Testis (tissue), 3 donors: ENCODE measurements around the gene SCT. TPM values are rescaled to one million over a fixed set of nuclear protein-coding genes. Genes with fewer than 3 reads are reported as not detected.
"Not testable (repeated sequence)": the region's sequence is repeated elsewhere in the genome, so short reads cannot be mapped to it uniquely, and the experiment has no call there.

Experiments
- DNase-seq: peaks from one replicate; pipeline ENCODE4 v3.0.0-alpha.2; 2019
- H3K27ac ChIP-seq, 2 donors: fragments of 200-600 bp; sonication (generic); one replicate each; pipeline ENCODE4 v1.5.1; 2019
- H3K27me3 ChIP-seq: fragments of 200-600 bp; sonication (generic); one replicate; pipeline ENCODE4 v1.5.1; 2019
- H3K36me3 ChIP-seq: fragments of 200-600 bp; sonication (generic); one replicate; pipeline ENCODE4 v1.5.1; 2017; ENCODE audit warnings: low read depth; ENCODE audit errors: missing control alignments
- H3K4me1 ChIP-seq: fragments of 200-600 bp; sonication (generic); one replicate; pipeline ENCODE4 v1.5.1; 2019
- H3K4me3 ChIP-seq, 2 donors: fragments of 200-600 bp; sonication (generic); one replicate each; pipeline ENCODE4 v1.5.1; 2017 to 2019
- H3K9me3 ChIP-seq: fragments of 200-600 bp; sonication (generic); one replicate; pipeline ENCODE4 v1.5.1; 2017
- POLR2A ChIP-seq: fragments of 450-650 bp; IDR thresholded peaks from one replicate; pipeline ENCODE4 v1.6.1; 2017; ENCODE audit warnings: antibody characterized with exemption, mild to moderate bottlenecking, moderate library complexity
- whole genome bisulfite sequencing, 2 donors: methylation state at CpG; one replicate each; pipeline ENCODE4 v1.1.5; 2018; 5-methylcytosine and 5-hydroxymethylcytosine counted together
- intact Hi-C: fragments of 100-400 bp; cut with DNase I; formaldehyde crosslinking; loops from one replicate; pipeline ENCODE4 v1.15.1; 2023; ENCODE audit warnings: low total_unique reads
- polyA plus RNA-seq: library from polyadenylated mRNA; stranded (reverse); fragments of 350-450 nt; fragmentation: Illumina TruSeq; extraction: RNeasy Lipid Tissue Mini Kit (QIAGEN cat#74804); gene quantifications from one replicate; pipeline ENCODE4 v1.2.3, GENCODE V29; 2014; ENCODE audit warnings: low read depth, low replicate concordance; ENCODE audit not compliant: insufficient read depth
- total RNA-seq, 2 donors: library from RNA; depleted of rRNA; stranded (reverse); fragments of >200 nt; gene quantifications; one replicate each; pipeline ENCODE4 v1.2.3, GENCODE V29; 2016
- TF ChIP-seq, protein P1 (sequence below), 3 experiments: fragments of 450-650 bp in 2 of 3; fragments of 200-600 bp in 1 of 3; sonication (generic) in 1 of 3; IDR thresholded peaks; one replicate each; pipeline ENCODE4 v1.5.1; 2016 to 2019; ENCODE audit warnings: antibody characterized with exemption in 3 of 3, mild to moderate bottlenecking in 2 of 3, moderate library complexity in 1 of 3

The SCT gene
- total and polyA plus RNA-seq, 3 donors from 2014 or later: 1.5 to 9.3 (median 3.4) TPM

DNA sequence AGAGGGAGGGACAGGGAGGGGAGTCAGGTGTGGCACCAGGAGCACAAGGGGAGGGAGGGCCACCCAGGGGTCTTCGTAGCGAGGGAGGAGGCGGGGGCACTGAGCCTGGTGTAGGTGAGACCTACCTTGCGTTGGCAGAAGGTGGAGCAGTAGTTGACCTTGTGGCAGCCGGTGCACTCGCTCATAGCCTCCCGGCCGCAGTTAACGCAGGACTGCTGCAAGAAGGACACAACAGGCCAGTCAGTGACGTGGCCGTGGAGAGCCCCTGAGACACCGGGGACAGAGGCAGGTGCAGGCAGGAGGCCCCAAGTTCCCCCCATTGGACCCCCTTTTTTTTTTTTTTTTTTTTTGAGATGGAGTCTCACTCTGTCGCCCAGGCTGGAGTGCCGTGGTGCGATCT, 26.9 kb upstream of the SCT start:
- 91 to 92% methylated on average over 9 to 15 of the region's 15 CpGs for WGBS, 2 donors
- Histone ChIP-seq H3K36me3 (no peaks in the 10 kb centered on the region), H3K9me3 (no peaks in the 10 kb centered on the region), H3K4me3 (no peak overlapping the region), H3K27ac (no peak overlapping the region), H3K4me1 (no peaks in the 10 kb centered on the region), H3K27me3 (no peaks in the 10 kb centered on the region)
- no peak for DNase-seq
- TF ChIP-seq, protein P1, sequence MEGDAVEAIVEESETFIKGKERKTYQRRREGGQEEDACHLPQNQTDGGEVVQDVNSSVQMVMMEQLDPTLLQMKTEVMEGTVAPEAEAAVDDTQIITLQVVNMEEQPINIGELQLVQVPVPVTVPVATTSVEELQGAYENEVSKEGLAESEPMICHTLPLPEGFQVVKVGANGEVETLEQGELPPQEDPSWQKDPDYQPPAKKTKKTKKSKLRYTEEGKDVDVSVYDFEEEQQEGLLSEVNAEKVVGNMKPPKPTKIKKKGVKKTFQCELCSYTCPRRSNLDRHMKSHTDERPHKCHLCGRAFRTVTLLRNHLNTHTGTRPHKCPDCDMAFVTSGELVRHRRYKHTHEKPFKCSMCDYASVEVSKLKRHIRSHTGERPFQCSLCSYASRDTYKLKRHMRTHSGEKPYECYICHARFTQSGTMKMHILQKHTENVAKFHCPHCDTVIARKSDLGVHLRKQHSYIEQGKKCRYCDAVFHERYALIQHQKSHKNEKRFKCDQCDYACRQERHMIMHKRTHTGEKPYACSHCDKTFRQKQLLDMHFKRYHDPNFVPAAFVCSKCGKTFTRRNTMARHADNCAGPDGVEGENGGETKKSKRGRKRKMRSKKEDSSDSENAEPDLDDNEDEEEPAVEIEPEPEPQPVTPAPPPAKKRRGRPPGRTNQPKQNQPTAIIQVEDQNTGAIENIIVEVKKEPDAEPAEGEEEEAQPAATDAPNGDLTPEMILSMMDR (IDR thresholded peaks at IDR 0.05): no peak
- TF ChIP-seq POLR2A: no peak
- intact Hi-C loops: no loop called here

DNA sequence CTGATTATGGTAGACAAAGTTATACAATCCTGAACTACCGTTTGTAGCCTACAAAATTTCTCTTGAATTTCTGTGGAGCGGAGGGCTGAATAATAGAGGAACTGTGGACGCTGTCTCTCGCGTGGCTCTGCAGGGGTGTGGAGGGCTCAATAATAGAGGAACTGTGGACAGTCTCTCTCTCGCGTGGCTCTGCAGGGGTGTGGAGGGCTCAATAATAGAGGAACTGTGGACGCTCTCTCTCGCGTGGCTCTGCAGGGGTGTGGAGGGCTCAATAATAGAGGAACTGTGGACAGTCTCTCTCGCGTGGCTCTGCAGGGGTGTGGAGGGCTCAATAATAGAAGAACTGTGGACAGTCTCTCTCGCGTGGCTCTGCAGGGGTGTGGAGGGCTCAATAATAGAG, 26.2 kb upstream of the SCT start:
- H3K36me3 ChIP-seq, H3K4me1 ChIP-seq, H3K27ac ChIP-seq, DNase-seq, intact Hi-C loops, H3K4me3 ChIP-seq, H3K27me3 ChIP-seq, H3K9me3 ChIP-seq: not testable (repeated sequence)
- WGBS, 2 donors: 88 to 92% methylated on average over 14 of the region's 14 CpGs

DNA sequence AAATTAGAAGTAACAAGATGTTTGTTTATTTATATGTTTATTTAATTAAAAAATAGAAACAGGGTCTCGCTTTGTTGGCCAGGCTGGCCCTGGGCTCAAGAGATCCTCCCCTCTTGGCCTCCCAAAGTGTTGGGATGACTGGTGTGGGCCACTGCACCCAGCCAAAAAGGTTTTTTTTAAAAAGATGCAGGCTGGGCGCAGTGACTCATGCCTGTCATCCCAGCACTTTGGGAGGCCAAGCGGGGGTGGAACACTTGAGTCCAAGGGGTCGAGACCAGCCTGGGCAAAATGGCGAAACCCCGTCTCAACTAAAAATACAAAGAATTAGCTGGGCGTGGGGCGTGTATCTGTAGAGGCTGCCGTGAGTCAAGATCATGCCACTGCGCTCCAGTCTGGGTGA, 23.5 kb upstream of the SCT start:
- Histone ChIP-seq H3K27me3 (no peaks in the 10 kb centered on the region), H3K4me1 (no peaks in the 10 kb centered on the region), H3K4me3 (no peak overlapping the region), H3K36me3 (no peaks in the 10 kb centered on the region), H3K9me3 (no peaks in the 10 kb centered on the region), H3K27ac (no peak overlapping the region)
- no peak for DNase-seq
- intact Hi-C loops: no loop called here
- TF ChIP-seq, protein P1 (IDR thresholded peaks at IDR 0.05): no peak
- TF ChIP-seq POLR2A: no peak
- WGBS, 2 donors: 93 to 97% methylated on average over 10 of the region's 10 CpGs

DNA sequence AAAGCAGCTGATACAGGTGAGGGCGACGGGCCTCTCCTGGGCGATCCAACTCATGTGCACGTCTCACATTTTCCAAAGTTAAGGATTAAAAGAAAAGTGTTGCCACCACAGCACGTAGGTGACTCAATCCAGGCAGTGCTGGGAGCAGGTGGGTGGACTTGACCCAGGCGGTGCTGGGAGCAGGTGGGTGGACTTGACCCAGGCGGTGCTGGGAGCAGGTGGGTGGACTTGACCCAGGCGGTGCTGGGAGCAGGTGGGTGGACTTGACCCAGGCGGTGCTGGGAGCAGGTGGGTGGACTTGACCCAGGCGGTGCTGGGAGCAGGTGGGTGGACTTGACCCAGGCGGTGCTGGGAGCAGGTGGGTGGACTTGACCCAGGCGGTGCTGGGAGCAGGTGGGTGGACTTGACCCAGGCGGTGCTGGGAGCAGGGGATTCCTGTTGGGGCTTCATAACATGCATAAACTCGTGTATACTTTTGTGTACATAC, 20.7 kb upstream of the SCT start:
- H3K4me1 ChIP-seq, H3K9me3 ChIP-seq, H3K27ac ChIP-seq, H3K27me3 ChIP-seq, DNase-seq, H3K4me3 ChIP-seq, H3K36me3 ChIP-seq, intact Hi-C loops: not testable (repeated sequence)
- 84 to 91% methylated on average over 5 to 12 of the region's 14 CpGs for WGBS, 2 donors

DNA sequence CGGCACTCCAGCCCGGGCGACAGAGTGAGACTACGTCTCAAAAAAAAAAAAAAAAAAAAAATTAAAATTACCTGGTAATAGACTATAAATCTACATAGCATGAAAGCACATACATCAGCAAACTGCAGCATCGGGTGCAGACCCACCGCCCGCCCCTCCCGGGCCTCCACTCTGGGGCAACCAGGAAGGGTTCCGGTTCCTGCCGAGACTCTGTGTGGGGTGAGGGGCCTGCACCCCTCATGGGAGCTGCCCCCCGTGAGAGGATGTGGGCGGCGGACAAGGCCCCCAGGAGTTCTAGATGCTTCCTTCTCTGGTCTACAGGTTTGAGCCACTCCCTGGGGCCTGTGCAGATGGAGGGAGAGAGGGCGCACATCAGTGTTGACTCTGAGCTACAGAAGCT, 19.2 kb upstream of the SCT start:
- Histone ChIP-seq H3K27me3 (no peaks in the 10 kb centered on the region), H3K9me3 (no peaks in the 10 kb centered on the region), H3K36me3 (no peaks in the 10 kb centered on the region), H3K4me1 (no peaks in the 10 kb centered on the region), H3K4me3 (no peak overlapping the region), H3K27ac (no peak overlapping the region)
- DNase-seq: no peak
- WGBS, 2 donors: 86 to 90% methylated on average over 13 to 14 of the region's 14 CpGs
- intact Hi-C loops: no loop called here
- TF ChIP-seq POLR2A: no peak
- TF ChIP-seq, protein P1 (IDR thresholded peaks at IDR 0.05): no peak

DNA sequence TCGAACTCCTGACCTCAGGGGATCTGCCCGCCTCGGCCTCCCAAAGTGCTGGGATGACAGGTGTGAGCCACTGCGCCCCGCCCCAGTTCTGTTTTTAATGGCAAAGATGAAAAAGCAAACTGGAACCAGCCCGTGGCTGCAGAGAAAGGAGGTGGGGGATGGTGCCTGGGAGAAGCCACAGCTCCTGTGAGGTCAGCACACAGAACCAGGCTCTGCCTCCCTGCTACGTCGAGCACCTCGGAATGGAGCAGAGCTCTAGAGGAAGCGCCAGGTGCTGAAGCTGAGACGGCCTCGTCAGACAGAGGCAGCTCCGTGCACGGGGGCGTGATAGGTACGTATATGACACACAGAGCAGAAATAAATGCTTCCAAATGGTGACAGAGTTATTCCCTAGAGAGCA, 18.6 kb upstream of the SCT start:
- intact Hi-C loops: no loop called here
- Histone ChIP-seq H3K27ac (no peak overlapping the region), H3K27me3 (no peaks in the 10 kb centered on the region), H3K36me3 (no peaks in the 10 kb centered on the region), H3K4me1 (no peaks in the 10 kb centered on the region), H3K9me3 (no peaks in the 10 kb centered on the region), H3K4me3 (no peak overlapping the region)
- TF ChIP-seq POLR2A: no peak
- TF ChIP-seq, protein P1 (IDR thresholded peaks at IDR 0.05): no peak
- DNase-seq: no peak
- WGBS, 2 donors: 84 to 86% methylated on average over 16 of the region's 16 CpGs
